Peyer's patch (tissue), 4 donors: ENCODE data around the gene LDLRAD3. TPM values are rescaled to one million over a fixed set of nuclear protein-coding genes. Genes with fewer than 3 reads are reported as not detected.

Source experiments
- DNase-seq, 3 donors: peaks; one replicate each; pipeline ENCODE4 v3.0.0-alpha.2; 2017 to 2019
- H3K27ac ChIP-seq, 4 donors: fragments of 200-600 bp; sonication (generic); one replicate each; pipeline ENCODE4 v1.5.1; 2016 to 2019
- H3K27me3 ChIP-seq, 2 donors: fragments of 200-600 bp; sonication (generic); one replicate each; pipeline ENCODE4 v1.5.1; 2019
- H3K36me3 ChIP-seq, 3 donors: fragments of 200-600 bp; sonication (generic); one replicate each; pipeline ENCODE4 v1.5.1; 2016 to 2019
- H3K4me1 ChIP-seq, 4 donors: fragments of 200-600 bp; sonication (generic); one replicate each; pipeline ENCODE4 v1.5.1; 2016 to 2019
- H3K4me3 ChIP-seq, 4 donors: fragments of 200-600 bp; sonication (generic); 1 replicate in 3 of 4; 2 replicates in 1 of 4; pipeline ENCODE4 v1.5.1; 2016 to 2019; ENCODE audit warnings: mild to moderate bottlenecking in 1 of 4
- H3K9me3 ChIP-seq, 4 donors: fragments of 200-600 bp; sonication (generic); one replicate each; pipeline ENCODE4 v1.5.1; 2016 to 2019; ENCODE audit warnings: mild to moderate bottlenecking in 1 of 4
- POLR2A ChIP-seq, 2 donors: fragments of 450-650 bp; IDR thresholded peaks; one replicate each; pipeline ENCODE4 v1.5.1; 2017; ENCODE audit warnings: antibody characterized with exemption in 2 of 2, mild to moderate bottlenecking in 2 of 2, moderate library complexity in 2 of 2
- total RNA-seq, 4 donors: library from RNA; depleted of rRNA; stranded (reverse); fragments of >200 nt; gene quantifications; one replicate each; pipeline ENCODE4 v1.1.0, GENCODE V29; 2016
- TF ChIP-seq, protein P1 (sequence below), 6 experiments: fragments of 450-650 bp in 4 of 6; fragments of 200-600 bp in 2 of 6; sonication (generic) in 1 of 6; IDR thresholded peaks; one replicate each; pipeline ENCODE4 v1.5.1; 2017 to 2019; ENCODE audit warnings: antibody characterized with exemption in 6 of 6, mild to moderate bottlenecking in 3 of 6, moderate library complexity in 1 of 6

LDLRAD3 gene
- total RNA-seq, 4 donors from 2014 or later: 1.2 to 14.0 (median 4.8) TPM

DNA sequence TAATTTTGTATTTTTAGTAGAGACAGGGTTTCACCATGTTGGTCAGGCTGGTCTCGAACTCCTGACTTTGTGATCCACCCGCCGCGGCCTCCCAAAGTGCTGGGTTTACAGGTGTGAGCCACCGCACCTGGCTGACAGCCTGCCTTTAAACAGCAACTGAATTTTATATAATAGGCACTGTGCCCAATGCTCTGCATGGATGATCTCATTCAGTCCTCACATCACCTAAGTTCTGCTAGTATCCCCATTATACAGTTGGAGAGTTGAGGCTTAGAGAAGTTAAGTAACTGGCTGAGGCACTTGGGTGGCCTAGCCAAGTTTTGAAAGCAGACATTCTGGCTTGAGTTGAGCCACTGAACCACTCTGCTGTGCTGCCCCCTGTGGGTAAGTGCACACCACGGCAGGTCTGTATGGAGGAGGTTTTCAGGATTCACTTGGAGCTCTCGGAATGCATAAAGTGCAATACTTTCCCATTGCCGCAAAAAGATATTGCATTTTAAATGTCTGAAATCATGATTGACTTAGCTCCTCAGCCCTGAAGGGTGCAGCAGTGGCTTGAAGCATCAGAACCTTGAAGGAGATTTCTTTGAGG, 112.4 kb downstream of the LDLRAD3 start:
- no peaks in the 10 kb centered on the region for H3K27me3 ChIP-seq
- H3K36me3 ChIP-seq: no peaks in the 10 kb centered on the region
- TF ChIP-seq, protein P1, sequence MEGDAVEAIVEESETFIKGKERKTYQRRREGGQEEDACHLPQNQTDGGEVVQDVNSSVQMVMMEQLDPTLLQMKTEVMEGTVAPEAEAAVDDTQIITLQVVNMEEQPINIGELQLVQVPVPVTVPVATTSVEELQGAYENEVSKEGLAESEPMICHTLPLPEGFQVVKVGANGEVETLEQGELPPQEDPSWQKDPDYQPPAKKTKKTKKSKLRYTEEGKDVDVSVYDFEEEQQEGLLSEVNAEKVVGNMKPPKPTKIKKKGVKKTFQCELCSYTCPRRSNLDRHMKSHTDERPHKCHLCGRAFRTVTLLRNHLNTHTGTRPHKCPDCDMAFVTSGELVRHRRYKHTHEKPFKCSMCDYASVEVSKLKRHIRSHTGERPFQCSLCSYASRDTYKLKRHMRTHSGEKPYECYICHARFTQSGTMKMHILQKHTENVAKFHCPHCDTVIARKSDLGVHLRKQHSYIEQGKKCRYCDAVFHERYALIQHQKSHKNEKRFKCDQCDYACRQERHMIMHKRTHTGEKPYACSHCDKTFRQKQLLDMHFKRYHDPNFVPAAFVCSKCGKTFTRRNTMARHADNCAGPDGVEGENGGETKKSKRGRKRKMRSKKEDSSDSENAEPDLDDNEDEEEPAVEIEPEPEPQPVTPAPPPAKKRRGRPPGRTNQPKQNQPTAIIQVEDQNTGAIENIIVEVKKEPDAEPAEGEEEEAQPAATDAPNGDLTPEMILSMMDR (IDR thresholded peaks at IDR 0.05): peak in 4 of 6 experiments; percentile 15 to 33 (median 29)
- no peak for TF ChIP-seq POLR2A (IDR thresholded peaks at IDR 0.05)
- no peak for DNase-seq
- no peaks in the 10 kb centered on the region for H3K4me1 ChIP-seq
- H3K27ac ChIP-seq: no peak overlapping the region
- H3K9me3 ChIP-seq: peaks cover 0 to 3% (median 0%) of the 10 kb centered on the region in 4 donors
- H3K4me3 ChIP-seq: no peak overlapping the region

DNA sequence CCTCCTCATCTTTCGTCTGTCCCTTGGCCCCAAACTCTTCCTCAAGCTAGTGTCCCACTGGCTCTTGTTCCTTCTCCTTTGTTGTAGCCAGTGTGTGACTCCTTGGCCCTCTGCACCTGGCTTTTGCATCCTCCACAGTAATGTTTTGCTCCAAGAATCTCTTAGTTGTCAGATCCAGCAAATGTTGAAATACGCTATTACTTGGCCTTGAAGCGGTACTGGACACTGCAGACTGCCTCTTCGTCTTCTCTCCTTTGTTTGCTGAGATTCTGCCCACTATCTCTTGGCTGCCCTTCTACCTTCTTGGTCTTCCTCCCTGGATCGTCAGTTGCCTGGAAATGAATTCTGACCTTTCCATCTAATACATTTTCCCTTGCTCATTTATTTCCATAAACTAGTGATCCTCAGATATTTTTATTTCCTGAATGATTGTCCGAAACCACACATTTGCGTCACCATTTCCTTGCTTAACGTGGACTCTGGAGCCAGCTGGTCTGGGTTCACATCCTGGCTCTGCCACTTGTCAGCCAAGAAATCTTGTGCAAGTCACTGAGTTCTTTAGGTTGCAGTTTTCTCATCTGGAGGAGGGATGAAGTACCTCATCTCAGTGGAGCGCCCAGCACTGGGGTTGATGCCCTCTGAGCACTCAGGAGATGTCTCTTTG, 113.6 kb downstream of the LDLRAD3 start:
- Histone ChIP-seq H3K27me3 (no peaks in the 10 kb centered on the region), H3K27ac (peak overlapping the region in 1 of 4 donors; percentile 19), H3K4me1 (no peaks in the 10 kb centered on the region), H3K36me3 (no peaks in the 10 kb centered on the region), H3K9me3 (peaks cover 0 to 3% (median 0%) of the 10 kb centered on the region in 4 donors), H3K4me3 (no peak overlapping the region)
- TF ChIP-seq, protein P1 (IDR thresholded peaks at IDR 0.05): no peak
- no peak for TF ChIP-seq POLR2A (IDR thresholded peaks at IDR 0.05)
- DNase-seq: no peak

DNA sequence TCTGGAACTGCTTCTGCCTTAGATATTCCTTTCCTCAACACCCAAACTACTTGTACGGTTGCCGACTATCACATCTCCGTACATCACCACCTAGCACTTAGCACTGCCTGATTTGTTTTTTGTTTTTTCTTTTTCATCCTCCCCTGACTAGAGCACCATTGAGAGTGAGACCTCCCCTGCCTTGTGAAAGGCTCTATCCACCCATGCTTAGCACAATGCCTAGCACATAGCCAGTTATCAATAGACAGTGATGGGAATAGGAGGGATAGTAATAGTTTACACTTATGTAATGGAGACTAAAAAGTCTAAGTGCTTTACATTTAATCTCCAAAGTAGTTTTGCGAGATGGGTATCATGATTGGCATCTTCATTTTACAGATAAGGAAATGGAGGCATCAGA, 115.8 kb downstream of the LDLRAD3 start:
- DNase-seq: no peak
- TF ChIP-seq, protein P1 (IDR thresholded peaks at IDR 0.05): no peak
- TF ChIP-seq POLR2A (IDR thresholded peaks at IDR 0.05): no peak
- H3K4me3 ChIP-seq: no peak overlapping the region
- no peak overlapping the region for H3K27ac ChIP-seq
- peaks cover 0 to 3% (median 0%) of the 10 kb centered on the region in 4 donors for H3K9me3 ChIP-seq
- no peaks in the 10 kb centered on the region for H3K36me3 ChIP-seq
- H3K27me3 ChIP-seq: no peaks in the 10 kb centered on the region
- H3K4me1 ChIP-seq: no peaks in the 10 kb centered on the region

DNA sequence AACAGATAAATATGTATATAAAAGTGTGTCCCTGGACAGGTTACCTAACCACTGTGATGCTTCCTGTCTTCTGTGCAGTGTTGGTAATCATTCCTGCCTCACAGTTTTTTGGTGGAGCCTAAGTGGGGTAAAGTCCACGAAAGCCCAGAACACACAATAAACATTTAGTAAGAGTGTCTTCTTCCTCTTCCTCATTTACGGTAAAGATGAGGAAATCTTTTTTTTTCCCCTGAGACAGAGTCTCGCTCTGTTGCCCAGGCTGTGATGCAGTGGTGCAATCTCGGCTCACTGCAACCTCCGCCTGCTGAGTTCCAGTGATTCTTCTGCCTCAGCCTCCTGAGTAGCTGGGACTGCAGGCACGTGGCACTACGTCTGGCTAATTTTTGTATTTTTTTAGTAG, 117.1 kb downstream of the LDLRAD3 start:
- no peak overlapping the region for H3K27ac ChIP-seq
- TF ChIP-seq, protein P1 (IDR thresholded peaks at IDR 0.05): no peak
- TF ChIP-seq POLR2A (IDR thresholded peaks at IDR 0.05): no peak

DNA sequence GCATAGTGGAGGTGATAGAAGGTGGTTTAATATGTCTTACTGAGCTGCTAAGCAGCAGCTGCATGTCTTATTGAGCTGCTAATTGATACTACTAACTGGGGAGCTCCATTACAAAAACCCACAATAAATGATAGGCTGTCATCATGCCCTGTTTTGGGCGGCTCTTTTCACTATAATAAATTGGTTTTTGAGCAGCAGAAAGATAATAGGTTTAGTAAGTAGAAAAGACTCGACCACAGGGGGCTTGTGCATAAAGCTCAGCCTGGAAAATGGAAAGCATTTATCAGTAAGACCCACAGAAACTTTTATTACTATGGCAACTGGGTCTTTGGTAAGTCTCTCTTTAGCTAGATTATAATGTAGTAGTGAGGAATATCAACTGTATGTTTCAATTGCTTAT, 117.6 kb downstream of the LDLRAD3 start:
- no peaks in the 10 kb centered on the region for H3K4me1 ChIP-seq
- no peak for DNase-seq
- H3K27me3 ChIP-seq: no peaks in the 10 kb centered on the region
- TF ChIP-seq, protein P1 (IDR thresholded peaks at IDR 0.05): no peak
- no peak for TF ChIP-seq POLR2A (IDR thresholded peaks at IDR 0.05)
- no peaks in the 10 kb centered on the region for H3K36me3 ChIP-seq
- H3K4me3 ChIP-seq: no peak overlapping the region
- H3K9me3 ChIP-seq: peaks cover 0 to 3% (median 0%) of the 10 kb centered on the region in 4 donors
- H3K27ac ChIP-seq: no peak overlapping the region

More for the DNA sequence above, 117.1 kb downstream of the LDLRAD3 start:
- Histone ChIP-seq H3K4me1 (no peaks in the 10 kb centered on the region), H3K27me3 (no peaks in the 10 kb centered on the region), H3K36me3 (no peaks in the 10 kb centered on the region), H3K9me3 (peaks cover 0 to 3% (median 0%) of the 10 kb centered on the region in 4 donors), H3K4me3 (no peak overlapping the region)
- no peak for DNase-seq
